ENCODE data around the gene PTCD2.

DNA sequence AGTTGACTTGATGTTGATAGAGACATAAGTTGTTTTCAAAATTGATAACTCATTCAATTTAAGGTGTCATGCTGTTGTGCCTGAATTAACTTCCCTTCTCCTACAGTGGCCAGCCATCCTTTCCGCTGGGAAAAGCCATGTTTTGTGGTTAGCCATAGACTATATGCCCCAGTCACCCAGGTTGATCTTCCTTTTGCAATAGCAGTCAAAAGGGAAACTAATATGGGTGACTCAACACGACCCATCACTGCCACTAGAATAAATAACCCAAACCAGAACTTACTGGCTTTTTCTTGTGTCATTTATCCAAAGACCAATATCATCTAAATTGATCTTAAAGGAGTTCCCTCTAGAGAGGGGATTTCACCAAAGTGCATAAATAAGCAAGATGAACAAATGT is 87.4 kb downstream of the PTCD2 start:
- TF ChIP-seq, protein P1, sequence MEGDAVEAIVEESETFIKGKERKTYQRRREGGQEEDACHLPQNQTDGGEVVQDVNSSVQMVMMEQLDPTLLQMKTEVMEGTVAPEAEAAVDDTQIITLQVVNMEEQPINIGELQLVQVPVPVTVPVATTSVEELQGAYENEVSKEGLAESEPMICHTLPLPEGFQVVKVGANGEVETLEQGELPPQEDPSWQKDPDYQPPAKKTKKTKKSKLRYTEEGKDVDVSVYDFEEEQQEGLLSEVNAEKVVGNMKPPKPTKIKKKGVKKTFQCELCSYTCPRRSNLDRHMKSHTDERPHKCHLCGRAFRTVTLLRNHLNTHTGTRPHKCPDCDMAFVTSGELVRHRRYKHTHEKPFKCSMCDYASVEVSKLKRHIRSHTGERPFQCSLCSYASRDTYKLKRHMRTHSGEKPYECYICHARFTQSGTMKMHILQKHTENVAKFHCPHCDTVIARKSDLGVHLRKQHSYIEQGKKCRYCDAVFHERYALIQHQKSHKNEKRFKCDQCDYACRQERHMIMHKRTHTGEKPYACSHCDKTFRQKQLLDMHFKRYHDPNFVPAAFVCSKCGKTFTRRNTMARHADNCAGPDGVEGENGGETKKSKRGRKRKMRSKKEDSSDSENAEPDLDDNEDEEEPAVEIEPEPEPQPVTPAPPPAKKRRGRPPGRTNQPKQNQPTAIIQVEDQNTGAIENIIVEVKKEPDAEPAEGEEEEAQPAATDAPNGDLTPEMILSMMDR (IDR thresholded peaks at IDR 0.05): no peak
- no peak for TF ChIP-seq POLR2A (IDR thresholded peaks at IDR 0.05)
